Upper lobe of left lung (tissue), 6 donors: ENCODE measurements around the gene ADAMTS12. TPM values are rescaled to one million over a fixed set of nuclear protein-coding genes. Genes with fewer than 3 reads are reported as not detected.
A peak's percentile ranks its signal among the peaks of the same experiment; 100 is the strongest.
"Not testable (repeated sequence)": the region's sequence is repeated elsewhere in the genome, so short reads cannot be mapped to it uniquely, and the experiment has no call there.

Experiments used
- ATAC-seq, 2 donors: fragments of 200-7000 bp; cut with Tn5 transposase; one replicate each; pipeline ENCODE4 v1.9.1; 2022; ENCODE audit warnings: mild to moderate bottlenecking in 2 of 2, moderate library complexity in 2 of 2; ENCODE audit not compliant: low FRiP score in 2 of 2
- DNase-seq, 2 donors: peaks; one replicate each; pipeline ENCODE4 v3.0.0-alpha.2; 2019 to 2020
- H3K27ac ChIP-seq, 4 donors: fragments of 200-600 bp; sonication (generic); one replicate each; pipeline ENCODE4 v1.5.1; 2016 to 2019
- H3K27me3 ChIP-seq, 4 donors: fragments of 200-600 bp; sonication (generic); one replicate each; pipeline ENCODE4 v1.5.1; 2017 to 2019
- H3K36me3 ChIP-seq, 4 donors: fragments of 200-600 bp; sonication (generic); one replicate each; pipeline ENCODE4 v1.5.1; 2016 to 2019
- H3K4me1 ChIP-seq, 4 donors: fragments of 200-600 bp; sonication (generic); one replicate each; pipeline ENCODE4 v1.5.1; 2018 to 2019
- H3K4me3 ChIP-seq, 4 donors: fragments of 200-600 bp; sonication (generic); one replicate each; pipeline ENCODE4 v1.5.1; 2017 to 2019; ENCODE audit warnings: mild to moderate bottlenecking in 2 of 4, moderate library complexity in 1 of 4
- H3K9me3 ChIP-seq, 4 donors: fragments of 200-600 bp; sonication (generic); one replicate each; pipeline ENCODE4 v1.5.1; 2018 to 2019
- CTCF ChIP-seq, 6 experiments: fragments of 450-650 bp in 4 of 6; fragments of 200-600 bp in 2 of 6; sonication (generic) in 2 of 6; IDR thresholded peaks; one replicate each; pipeline ENCODE4 v1.5.1; 2016 to 2019; ENCODE audit warnings: antibody characterized with exemption in 6 of 6
- EP300 ChIP-seq, 4 donors: sonication (generic); formaldehyde crosslinking; IDR thresholded peaks; one replicate each; pipeline ENCODE4 v1.5.1; 2017; ENCODE audit warnings: antibody characterized with exemption in 4 of 4, control low read depth in 2 of 4
- POLR2A ChIP-seq, 4 donors: fragments of 450-650 bp; IDR thresholded peaks; one replicate each; pipeline ENCODE4 v1.5.1; 2016 to 2017; ENCODE audit warnings: antibody characterized with exemption in 4 of 4, mild to moderate bottlenecking in 2 of 4
- POLR2AphosphoS5 ChIP-seq, 2 donors: sonication (generic); formaldehyde crosslinking; IDR thresholded peaks; one replicate each; pipeline ENCODE4 v1.5.1; 2017; ENCODE audit warnings: antibody characterized with exemption in 2 of 2
- WGBS, 2 donors: methylation state at CpG; one replicate each; pipeline ENCODE4 v1.1.5; 2017 to 2018; 5-methylcytosine and 5-hydroxymethylcytosine counted together
- total RNA-seq, 6 donors: library from RNA; depleted of rRNA in 4 of 6; stranded (reverse); fragments of >200 nt in 4 of 6; gene quantifications; one replicate each; pipeline versions ENCODE4 v1.1.0 to v1.2.1, GENCODE V29; 2016 to 2021
- donor health status: DM: no; HTN: no; CAD: no; lungs with moderate emphysema.
- donor health status: DM: no; HTN: yes; CAD: no; lungs with severe emphysema.

The ADAMTS12 gene
- total RNA-seq, 6 donors from 2014 or later: 2.3 to 16.8 (median 7.4) TPM

GRCh38 chr5:33523208-33523771 lies 368.5 kb downstream of the ADAMTS12 start:
- H3K36me3 ChIP-seq: no peaks in the 10 kb centered on the region
- ATAC-seq: no peak
- no peak overlapping the region for H3K27ac ChIP-seq
- no peaks in the 10 kb centered on the region for H3K9me3 ChIP-seq
- no peaks in the 10 kb centered on the region for H3K4me1 ChIP-seq
- TF ChIP-seq POLR2AphosphoS5 (IDR thresholded peaks at IDR 0.05): no peak
- no peak for TF ChIP-seq CTCF (IDR thresholded peaks at IDR 0.05)
- no peak for TF ChIP-seq EP300 (IDR thresholded peaks at IDR 0.05)
- TF ChIP-seq POLR2A (IDR thresholded peaks at IDR 0.05): no peak
- no peak overlapping the region for H3K4me3 ChIP-seq
- DNase-seq: no peak
- 85 to 86% methylated on average over 2 of the region's 2 CpGs for WGBS, 2 donors
- H3K27me3 ChIP-seq: no peaks in the 10 kb centered on the region

GRCh38 chr5:33516421-33516820 lies 375.4 kb downstream of the ADAMTS12 start:
- Histone ChIP-seq H3K4me1 (no peaks in the 10 kb centered on the region), H3K36me3 (no peaks in the 10 kb centered on the region), H3K4me3 (no peak overlapping the region), H3K9me3 (no peaks in the 10 kb centered on the region), H3K27me3 (no peaks in the 10 kb centered on the region), H3K27ac (no peak overlapping the region)
- 75 to 87% methylated on average over 2 of the region's 2 CpGs for WGBS, 2 donors
- no peak for DNase-seq
- no peak for TF ChIP-seq POLR2A (IDR thresholded peaks at IDR 0.05)
- no peak for TF ChIP-seq EP300 (IDR thresholded peaks at IDR 0.05)
- no peak for TF ChIP-seq POLR2AphosphoS5 (IDR thresholded peaks at IDR 0.05)
- TF ChIP-seq CTCF (IDR thresholded peaks at IDR 0.05): no peak
- no peak for ATAC-seq

GRCh38 chr5:33515366-33515765 lies 376.4 kb downstream of the ADAMTS12 start:
- not testable (repeated sequence) for H3K36me3 ChIP-seq, H3K4me1 ChIP-seq, H3K9me3 ChIP-seq, H3K27me3 ChIP-seq, H3K4me3 ChIP-seq, ATAC-seq, H3K27ac ChIP-seq
- WGBS, 2 donors: 96% methylated on average over 28 to 29 of the region's 32 CpGs
- DNase-seq: peak in 1 of 2 donors; percentile 68

- Histone ChIP-seq H3K27me3 (no peaks in the 10 kb centered on the region), H3K36me3 (no peaks in the 10 kb centered on the region), H3K4me1 (no peaks in the 10 kb centered on the region), H3K4me3 (no peak overlapping the region), H3K27ac (no peak overlapping the region), H3K9me3 (no peaks in the 10 kb centered on the region)
- TF ChIP-seq CTCF (IDR thresholded peaks at IDR 0.05): no peak
- no peak for TF ChIP-seq EP300 (IDR thresholded peaks at IDR 0.05)
- TF ChIP-seq POLR2AphosphoS5 (IDR thresholded peaks at IDR 0.05): no peak
- no peak for TF ChIP-seq POLR2A (IDR thresholded peaks at IDR 0.05)
- ATAC-seq: no peak
- no peak for DNase-seq
- 93 to 97% methylated on average over 3 of the region's 3 CpGs for WGBS, 2 donors
These were observed 378.2 kb downstream of the ADAMTS12 start for GRCh38 chr5:33513462-33514185.

GRCh38 chr5:33509036-33509435 lies 382.8 kb downstream of the ADAMTS12 start:
- WGBS, 2 donors: 84 to 90% methylated on average over 3 of the region's 3 CpGs
- no peak for TF ChIP-seq EP300 (IDR thresholded peaks at IDR 0.05)
- no peak for TF ChIP-seq POLR2AphosphoS5 (IDR thresholded peaks at IDR 0.05)
- no peak for TF ChIP-seq POLR2A (IDR thresholded peaks at IDR 0.05)
- TF ChIP-seq CTCF (IDR thresholded peaks at IDR 0.05): no peak

More at GRCh38 chr5:33509036-33509435, 382.8 kb downstream of the ADAMTS12 start:
- no peaks in the 10 kb centered on the region for H3K36me3 ChIP-seq
- no peaks in the 10 kb centered on the region for H3K27me3 ChIP-seq
- H3K27ac ChIP-seq: no peak overlapping the region
- no peaks in the 10 kb centered on the region for H3K4me1 ChIP-seq
- DNase-seq: no peak
- no peak overlapping the region for H3K4me3 ChIP-seq
- no peaks in the 10 kb centered on the region for H3K9me3 ChIP-seq
- ATAC-seq: no peak
